SK-N-SH (cell line): ENCODE results near the gene TPP1. TPM values are rescaled to one million over a fixed set of nuclear protein-coding genes. Genes with fewer than 3 reads are reported as not detected.

Experiments used
- CTCF ChIA-PET: fragments of 300-600, 350-600 bp; formaldehyde crosslinking; extraction: SDS; loops from one replicate; lab custom pipeline; 2021; lab: Yijun Ruan, JAX
- POLR2A ChIA-PET: fragments of 350-600 bp; sonication (Branson Sonifier 250); formaldehyde crosslinking; extraction: SDS; loops from one replicate; lab custom pipeline; 2020; ENCODE audit warnings: antibody characterized with exemption, inconsistent platforms; lab: Yijun Ruan, JAX
- DNase-seq: peaks from one replicate; pipeline ENCODE4 v3.0.0; 2012
- H2AFZ ChIP-seq: fragments of 200-600 bp; sonication (generic); 2 replicates; pipeline ENCODE4 v1.8.1; 2016; ENCODE audit warnings: antibody characterized with exemption, mild to moderate bottlenecking, low read depth
- H3F3A ChIP-seq: fragments of 200-600 bp; sonication (generic); replicated peaks from 2 replicates; pipeline ENCODE3; 2016; ENCODE audit warnings: antibody characterized with exemption, mild to moderate bottlenecking; ENCODE audit not compliant: insufficient read depth
- H3K27ac ChIP-seq, 2 experiments: fragments of 200-500 bp in 1 of 2; fragments of 200-600 bp in 1 of 2; sonication (Bioruptor generic) in 1 of 2; sonication (generic), shearing (Covaris generic) in 1 of 2; 2 replicates each; pipeline versions ENCODE4 v1.5.1 to v1.6.1; 2014 to 2016; ENCODE audit warnings: low read depth in 2 of 2, inconsistent platforms in 1 of 2, low read length in 1 of 2, mild to moderate bottlenecking in 1 of 2, mixed read lengths in 1 of 2
- H3K27me3 ChIP-seq: fragments of 200-600 bp; sonication (generic), shearing (Covaris generic); 2 replicates; pipeline ENCODE4 v1.6.1; 2016; ENCODE audit warnings: mixed run types; ENCODE audit not compliant: insufficient read depth
- H3K36me3 ChIP-seq, 2 experiments: fragments of 200-500 bp in 1 of 2; fragments of 200-600 bp in 1 of 2; sonication (Bioruptor generic) in 1 of 2; sonication (generic) in 1 of 2; replicated peaks in 1 of 2; 2 replicates each; pipeline versions ENCODE3 to v1.5.1; 2014 to 2016; ENCODE audit warnings: low read length in 1 of 2, mild to moderate bottlenecking in 1 of 2; ENCODE audit not compliant: insufficient read depth in 2 of 2, control insufficient read depth in 1 of 2
- H3K4me1 ChIP-seq, 2 experiments: fragments of 200-500 bp in 1 of 2; fragments of 200-600 bp in 1 of 2; sonication (Bioruptor generic) in 1 of 2; sonication (generic), shearing (Covaris generic) in 1 of 2; 2 replicates each; pipeline versions ENCODE4 v1.5.1 to v1.6.1; 2014 to 2016; ENCODE audit warnings: low read depth in 1 of 2, low read length in 1 of 2, mixed run types in 1 of 2; ENCODE audit not compliant: insufficient read depth in 2 of 2, control insufficient read depth in 1 of 2
- H3K4me2 ChIP-seq: fragments of 200-600 bp; sonication (generic), shearing (Covaris generic); 2 replicates; pipeline ENCODE4 v1.6.1; 2017; ENCODE audit warnings: mixed run types
- H3K4me3 ChIP-seq, 2 experiments: fragments of 200-500 bp in 1 of 2; fragments of 200-600 bp in 1 of 2; sonication (Bioruptor generic) in 1 of 2; sonication (generic), shearing (Covaris generic) in 1 of 2; 2 replicates each; pipeline versions ENCODE4 v1.5.1 to v1.8.1; 2014 to 2016; ENCODE audit warnings: low read depth in 2 of 2, inconsistent platforms in 1 of 2, low read length in 1 of 2, mild to moderate bottlenecking in 1 of 2, mixed read lengths in 1 of 2, moderate library complexity in 1 of 2
- H3K79me2 ChIP-seq: fragments of 200-600 bp; sonication (generic); 2 replicates; pipeline ENCODE4 v1.8.1; 2017; ENCODE audit warnings: mild to moderate bottlenecking; ENCODE audit not compliant: insufficient read depth
- H3K9ac ChIP-seq: fragments of 200-600 bp; sonication (generic); 2 replicates; pipeline ENCODE4 v1.6.1; 2017; ENCODE audit warnings: mixed run types
- H3K9me2 ChIP-seq: fragments of 200-600 bp; sonication (generic); 2 replicates; pipeline ENCODE4 v1.6.1; 2017; ENCODE audit warnings: mixed run types
- H3K9me3 ChIP-seq: fragments of 200-600 bp; sonication (generic); 2 replicates; pipeline ENCODE4 v1.6.1; 2017; ENCODE audit warnings: mixed run types, mild to moderate bottlenecking, moderate library complexity
- H4K20me1 ChIP-seq: fragments of 200-600 bp; sonication (generic); 2 replicates; pipeline ENCODE4 v1.6.1; 2017; ENCODE audit warnings: mild to moderate bottlenecking, mixed run types; ENCODE audit not compliant: insufficient read depth
- CHD2 ChIP-seq: fragments of 150-350 bp; IDR thresholded peaks from 2 replicates; pipeline ENCODE4 v1.6.1; 2018; ENCODE audit warnings: low read length; ENCODE audit not compliant: partially characterized antibody
- ELF1 ChIP-seq: IDR thresholded peaks from 2 replicates; pipeline ENCODE4 v1.4.0; 2012
- EP300 ChIP-seq, 2 experiments: IDR thresholded peaks; 2 replicates each; pipeline versions ENCODE4 v1.4.0 to v1.6.1; 2012; ENCODE audit warnings: borderline replicate concordance in 1 of 2, low read depth in 1 of 2, low read length in 1 of 2
- FOXJ3 ChIP-seq: sonication (generic); formaldehyde crosslinking; IDR thresholded peaks from 2 replicates; pipeline ENCODE4 v1.5.1; 2020; ENCODE audit warnings: mild to moderate bottlenecking, missing genetic modification reagents
- FOXM1 ChIP-seq: IDR thresholded peaks from 2 replicates; pipeline ENCODE4 v1.4.0; 2012; ENCODE audit warnings: low read depth, mild to moderate bottlenecking
- JUND ChIP-seq: IDR thresholded peaks from 2 replicates; pipeline ENCODE4 v1.4.0; 2012
- POLR2AphosphoS5 ChIP-seq: IDR thresholded peaks from 2 replicates; pipeline ENCODE4 v1.6.1; 2012; ENCODE audit warnings: low read depth, low read length
- RCOR1 ChIP-seq: fragments of 150-350 bp; IDR thresholded peaks from 2 replicates; pipeline ENCODE4 v1.6.1; 2017; ENCODE audit warnings: antibody characterized with exemption, low read length
- RXRA ChIP-seq: IDR thresholded peaks from 2 replicates; pipeline ENCODE4 v1.4.0; 2012; ENCODE audit warnings: low read depth, mild to moderate bottlenecking, borderline replicate concordance
- SMC3 ChIP-seq: IDR thresholded peaks from 2 replicates; pipeline ENCODE4 v1.6.1; 2012; ENCODE audit warnings: low read depth, low read length, improper control_type of control experiment
- TCF12 ChIP-seq: IDR thresholded peaks from 2 replicates; pipeline ENCODE4 v1.4.0; 2012
- USF1 ChIP-seq: IDR thresholded peaks from 2 replicates; pipeline ENCODE4 v1.4.0; 2012; ENCODE audit warnings: low read depth, borderline replicate concordance
- YY1 ChIP-seq: IDR thresholded peaks from 2 replicates; pipeline ENCODE4 v1.4.0; 2012; ENCODE audit warnings: low read depth, mild to moderate bottlenecking
- whole genome bisulfite sequencing: methylation state at CpG from one replicate; pipeline ENCODE4 v1.1.6; 2017; ENCODE audit warnings: low lambda C conversion rate; 5-methylcytosine and 5-hydroxymethylcytosine counted together
- polyA plus RNA-seq, 3 experiments: library from polyadenylated mRNA; depleted of rRNA; stranded (reverse); fragments of >200 nt; gene quantifications; 2 replicates each; pipeline ENCODE4 v1.2.3, GENCODE V29; 2012
- TF ChIP-seq, protein P1 (sequence below): IDR thresholded peaks from 2 replicates; pipeline ENCODE4; 2012
- TF ChIP-seq, protein P2 (sequence below): IDR thresholded peaks from 2 replicates; pipeline ENCODE4 v1.4.0; 2012; ENCODE audit warnings: low read depth
- TF ChIP-seq, protein P3 (sequence below): fragments of 200-600 bp; sonication (generic); IDR thresholded peaks from 2 replicates; pipeline ENCODE4 v1.6.1; 2017; ENCODE audit warnings: antibody characterized with exemption, mild to moderate bottlenecking, moderate library complexity

TPP1 gene
- polyA plus RNA-seq, 1 of the 3 experiments (the other 2 are of a cell fraction): 105 TPM

DNA sequence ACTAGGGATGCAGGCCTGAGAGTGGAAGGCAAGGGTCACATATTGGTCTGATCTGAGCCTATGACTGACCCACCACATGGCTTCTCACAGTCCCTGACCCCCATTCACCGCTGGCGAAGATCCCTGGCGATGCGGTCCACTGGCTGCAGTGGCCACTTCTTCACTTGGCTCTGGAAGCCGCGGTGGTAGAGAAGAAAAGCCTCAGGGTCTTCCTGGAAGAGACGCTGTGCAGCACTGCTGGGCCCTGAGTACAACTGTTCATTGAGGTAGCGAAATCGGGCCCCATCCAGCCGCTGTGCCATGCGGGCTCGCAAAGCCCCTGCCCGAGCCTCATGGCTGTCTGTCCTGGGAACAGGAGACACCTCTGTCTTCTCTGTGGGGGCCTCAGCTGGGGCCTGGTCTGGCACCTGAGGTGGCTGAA is 18.2 kb downstream of the TPP1 start (continued):
- TF ChIP-seq USF1: no peak
- no peak for TF ChIP-seq JUND
- TF ChIP-seq POLR2AphosphoS5: no peak
- no peak for TF ChIP-seq RCOR1
- no peak for TF ChIP-seq SMC3

GRCh38 chr11:6599881-6600390 is 19.3 kb downstream of the TPP1 start:
- H3K9ac ChIP-seq: no peak overlapping the region
- peaks cover 17 to 62% of the 10 kb centered on the region in 2 experiments for H3K36me3 ChIP-seq
- no peak for TF ChIP-seq YY1
- no peak for TF ChIP-seq FOXJ3
- TF ChIP-seq RXRA: no peak
- TF ChIP-seq, protein P1, sequence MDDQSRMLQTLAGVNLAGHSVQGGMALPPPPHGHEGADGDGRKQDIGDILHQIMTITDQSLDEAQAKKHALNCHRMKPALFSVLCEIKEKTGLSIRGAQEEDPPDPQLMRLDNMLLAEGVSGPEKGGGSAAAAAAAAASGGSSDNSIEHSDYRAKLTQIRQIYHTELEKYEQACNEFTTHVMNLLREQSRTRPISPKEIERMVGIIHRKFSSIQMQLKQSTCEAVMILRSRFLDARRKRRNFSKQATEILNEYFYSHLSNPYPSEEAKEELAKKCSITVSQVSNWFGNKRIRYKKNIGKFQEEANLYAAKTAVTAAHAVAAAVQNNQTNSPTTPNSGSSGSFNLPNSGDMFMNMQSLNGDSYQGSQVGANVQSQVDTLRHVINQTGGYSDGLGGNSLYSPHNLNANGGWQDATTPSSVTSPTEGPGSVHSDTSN: no peak
- TF ChIP-seq FOXM1: no peak
- no peak for TF ChIP-seq EP300 (IDR thresholded peaks at IDR 0.05; ENCODE audit: borderline replicate concordance in 1 of 2, low read depth in 1 of 2, low read length in 1 of 2)
- no peak for TF ChIP-seq ELF1
- TF ChIP-seq, protein P2, sequence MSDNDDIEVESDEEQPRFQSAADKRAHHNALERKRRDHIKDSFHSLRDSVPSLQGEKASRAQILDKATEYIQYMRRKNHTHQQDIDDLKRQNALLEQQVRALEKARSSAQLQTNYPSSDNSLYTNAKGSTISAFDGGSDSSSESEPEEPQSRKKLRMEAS: no peak
- no peak for TF ChIP-seq CHD2
- TF ChIP-seq, protein P3, sequence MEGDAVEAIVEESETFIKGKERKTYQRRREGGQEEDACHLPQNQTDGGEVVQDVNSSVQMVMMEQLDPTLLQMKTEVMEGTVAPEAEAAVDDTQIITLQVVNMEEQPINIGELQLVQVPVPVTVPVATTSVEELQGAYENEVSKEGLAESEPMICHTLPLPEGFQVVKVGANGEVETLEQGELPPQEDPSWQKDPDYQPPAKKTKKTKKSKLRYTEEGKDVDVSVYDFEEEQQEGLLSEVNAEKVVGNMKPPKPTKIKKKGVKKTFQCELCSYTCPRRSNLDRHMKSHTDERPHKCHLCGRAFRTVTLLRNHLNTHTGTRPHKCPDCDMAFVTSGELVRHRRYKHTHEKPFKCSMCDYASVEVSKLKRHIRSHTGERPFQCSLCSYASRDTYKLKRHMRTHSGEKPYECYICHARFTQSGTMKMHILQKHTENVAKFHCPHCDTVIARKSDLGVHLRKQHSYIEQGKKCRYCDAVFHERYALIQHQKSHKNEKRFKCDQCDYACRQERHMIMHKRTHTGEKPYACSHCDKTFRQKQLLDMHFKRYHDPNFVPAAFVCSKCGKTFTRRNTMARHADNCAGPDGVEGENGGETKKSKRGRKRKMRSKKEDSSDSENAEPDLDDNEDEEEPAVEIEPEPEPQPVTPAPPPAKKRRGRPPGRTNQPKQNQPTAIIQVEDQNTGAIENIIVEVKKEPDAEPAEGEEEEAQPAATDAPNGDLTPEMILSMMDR: no peak
- no peak for TF ChIP-seq JUND
- TF ChIP-seq USF1: no peak
- no peak for TF ChIP-seq SMC3
- TF ChIP-seq TCF12: no peak
- H3K27ac ChIP-seq: no peak overlapping the region
- ChIA-PET CTCF (interaction anchor here (1.0 to 1.7 kb wide), 5 partner anchors 13 to 220 kb away, joined by 3 to 7 read pairs (median 5); partner anchors contain the start of gene MRPL17), POLR2A (no interaction called here)
- H2AFZ ChIP-seq: no peak overlapping the region
- no peaks in the 10 kb centered on the region for H3K9me3 ChIP-seq
- no peak overlapping the region for H3K4me2 ChIP-seq
- H3K9me2 ChIP-seq: no peaks in the 10 kb centered on the region
- no peaks in the 10 kb centered on the region for H3K27me3 ChIP-seq
- WGBS: 71% methylated on average over 2 of the region's 2 CpGs
- peaks cover 0 to 15% of the 10 kb centered on the region in 2 experiments; a peak in 2 of 4 replicates for H3K4me1 ChIP-seq
- DNase-seq: no peak
- peaks cover 8% of the 10 kb centered on the region for H3F3A ChIP-seq
- H3K79me2 ChIP-seq: peaks cover 68% of the 10 kb centered on the region
- H4K20me1 ChIP-seq: no peaks in the 10 kb centered on the region
- no peak overlapping the region for H3K4me3 ChIP-seq
